H1 (cell line): ENCODE results near the gene WDR13.

ENCODE experiments used
- CEBPB ChIP-seq: IDR thresholded peaks from 2 replicates; pipeline ENCODE4 v1.6.1; 2012; ENCODE audit warnings: low read depth, low read length
- MAFK ChIP-seq: IDR thresholded peaks from 2 replicates; pipeline ENCODE4 v1.6.1; 2012; ENCODE audit warnings: low read depth, mild to moderate bottlenecking, improper control_type of control experiment, low read length
- RNF2 ChIP-seq: fragments of 200-900, 300-1000 bp; sonication (generic); IDR thresholded peaks from 2 replicates; pipeline ENCODE4 v1.7.1; 2016; ENCODE audit warnings: borderline replicate concordance, low read depth, mild to moderate bottlenecking, antibody characterized with exemption, low read length; ENCODE audit not compliant: poor library complexity, severe bottlenecking; ENCODE audit errors: missing control alignments
- ZNF274 ChIP-seq: IDR thresholded peaks from 2 replicates; pipeline ENCODE4 v1.7.0; 2012; ENCODE audit warnings: low read length, borderline replicate concordance; ENCODE audit errors: extremely low read depth

DNA sequence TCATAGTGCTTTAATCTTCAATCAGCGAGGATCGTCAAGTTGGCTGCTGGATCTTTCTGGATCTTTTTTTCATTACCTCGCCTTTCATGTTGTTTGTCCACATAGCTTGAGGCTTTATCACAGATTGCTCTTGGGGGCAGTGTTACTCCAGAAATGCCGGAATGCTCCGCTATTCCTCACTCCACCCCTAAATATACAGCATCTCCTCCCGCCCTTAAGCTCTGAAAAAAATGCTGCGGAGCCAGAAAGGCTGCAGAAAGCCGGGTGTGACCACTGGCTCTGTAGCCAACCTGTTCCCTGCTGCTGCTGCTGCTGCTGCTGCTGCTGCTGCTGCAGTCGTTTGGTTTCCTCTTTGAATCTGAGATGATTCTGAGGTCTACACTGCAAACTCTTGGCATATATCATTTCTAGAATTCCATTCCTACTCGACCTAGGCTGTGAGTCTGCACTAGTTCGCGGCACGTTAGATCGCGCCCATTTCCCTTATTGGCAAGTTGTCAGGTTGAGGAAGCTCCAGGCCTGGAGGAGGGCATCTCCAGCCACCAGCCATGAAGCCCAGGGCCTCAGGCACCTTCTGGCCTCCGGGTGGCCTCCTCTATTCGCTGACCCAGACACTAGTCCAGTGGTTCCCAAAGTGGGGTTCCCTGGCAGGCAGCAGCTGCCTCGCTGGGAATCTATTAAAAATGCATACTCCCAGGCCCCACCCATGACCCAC lies 34.2 kb downstream of the WDR13 start:
- TF ChIP-seq RNF2: no peak
- no peak for TF ChIP-seq MAFK
- TF ChIP-seq CEBPB: no peak
- no peak for TF ChIP-seq ZNF274
